ENCODE results near the gene NUP62CL. TPM values are rescaled to one million over a fixed set of nuclear protein-coding genes. Genes with fewer than 3 reads are reported as not detected.

Gene NUP62CL
- total and polyA plus RNA-seq, 4 donors = 2.5 to 13.6 (median 4.7) TPM

GRCh38 chrX:107153005-107153404, 53.2 kb downstream of the NUP62CL start:
- Histone ChIP-seq H3K36me3 (ENCODE audit: control insufficient read depth in 4 of 4, insufficient read depth in 4 of 4, low read length in 4 of 4) (no peaks in the 10 kb centered on the region), H3K4me1 (ENCODE audit: control insufficient read depth in 5 of 5, insufficient read depth in 5 of 5, low read length in 5 of 5) (no peaks in the 10 kb centered on the region), H3K4me3 (no peak overlapping the region), H3K9ac (ENCODE audit: insufficient read depth in 1 of 2, low read length in 2 of 2) (no peak overlapping the region), H3K9me3 (ENCODE audit: control insufficient read depth in 4 of 4, insufficient read depth in 3 of 4, low read length in 3 of 4) (no peaks in the 10 kb centered on the region), H3K27me3 (ENCODE audit: control insufficient read depth in 3 of 3, insufficient read depth in 3 of 3, low read length in 2 of 3) (peaks cover 0 to 11% (median 0%) of the 10 kb centered on the region in 3 donors), H3K27ac (ENCODE audit: low read depth in 1 of 2, low read length in 1 of 2) (no peak overlapping the region)
- WGBS, 2 donors = 72 to 93% methylated on average over 5 of the region's 5 CpGs
- ATAC-seq (ENCODE audit: insufficient read depth, low FRiP score) (no peak), DNase-seq (no peak)
- no peak for TF ChIP-seq CTCF (IDR thresholded peaks at IDR 0.05; ENCODE audit: control extremely low read depth, extremely low read depth)

- H3K27ac ChIP-seq (ENCODE audit: low read depth in 1 of 2, low read length in 1 of 2) = no peak overlapping the region
- ATAC-seq (ENCODE audit: insufficient read depth, low FRiP score) (no peak), DNase-seq (no peak)
- no peaks in the 10 kb centered on the region for H3K4me1 ChIP-seq (ENCODE audit: control insufficient read depth in 5 of 5, insufficient read depth in 5 of 5, low read length in 5 of 5)
- peaks cover 0 to 27% (median 0%) of the 10 kb centered on the region in 3 donors for H3K27me3 ChIP-seq (ENCODE audit: control insufficient read depth in 3 of 3, insufficient read depth in 3 of 3, low read length in 2 of 3)
- no peak for TF ChIP-seq CTCF (IDR thresholded peaks at IDR 0.05; ENCODE audit: control extremely low read depth, extremely low read depth)
- no peaks in the 10 kb centered on the region for H3K36me3 ChIP-seq (ENCODE audit: control insufficient read depth in 4 of 4, insufficient read depth in 4 of 4, low read length in 4 of 4)
- no peaks in the 10 kb centered on the region for H3K9me3 ChIP-seq (ENCODE audit: control insufficient read depth in 4 of 4, insufficient read depth in 3 of 4, low read length in 3 of 4)
- H3K9ac ChIP-seq (ENCODE audit: insufficient read depth in 1 of 2, low read length in 2 of 2) = no peak overlapping the region
- no peak overlapping the region for H3K4me3 ChIP-seq
Observed at GRCh38 chrX:107146670-107147069, 59.6 kb downstream of the NUP62CL start.

GRCh38 chrX:107135965-107136307, 70.3 kb downstream of the NUP62CL start:
- no peak overlapping the region for H3K27ac ChIP-seq (ENCODE audit: low read depth in 1 of 2, low read length in 1 of 2)
- H3K4me1 ChIP-seq (ENCODE audit: control insufficient read depth in 5 of 5, insufficient read depth in 5 of 5, low read length in 5 of 5) = no peaks in the 10 kb centered on the region
- ATAC-seq (ENCODE audit: insufficient read depth, low FRiP score) = no peak
- no peak for DNase-seq
- H3K9me3 ChIP-seq (ENCODE audit: control insufficient read depth in 4 of 4, insufficient read depth in 3 of 4, low read length in 3 of 4) = no peaks in the 10 kb centered on the region
- no peak for TF ChIP-seq CTCF (IDR thresholded peaks at IDR 0.05; ENCODE audit: control extremely low read depth, extremely low read depth)
- peaks cover 0 to 15% (median 2%) of the 10 kb centered on the region in 3 donors for H3K27me3 ChIP-seq (ENCODE audit: control insufficient read depth in 3 of 3, insufficient read depth in 3 of 3, low read length in 2 of 3)
- H3K4me3 ChIP-seq = no peak overlapping the region
- no peak overlapping the region for H3K9ac ChIP-seq (ENCODE audit: insufficient read depth in 1 of 2, low read length in 2 of 2)
- H3K36me3 ChIP-seq (ENCODE audit: control insufficient read depth in 4 of 4, insufficient read depth in 4 of 4, low read length in 4 of 4) = no peaks in the 10 kb centered on the region
- 69 to 100% methylated on average over 1 of the region's 1 CpG for WGBS, 2 donors
